Tibial nerve (tissue), 4 donors: Measurements from ENCODE around the gene TDRD10. TPM values are rescaled to one million over a fixed set of nuclear protein-coding genes. Genes with fewer than 3 reads are reported as not detected.
A peak's percentile ranks its signal among the peaks of the same experiment; 100 is the strongest.

Experiments
- DNase-seq, 2 donors: peaks; one replicate each; pipeline ENCODE4 v3.0.0-alpha.2; 2019; ENCODE audit warnings: low spot score in 2 of 2
- H3K27ac ChIP-seq, 4 donors: fragments of 200-600 bp; sonication (generic) in 3 of 4; one replicate each; pipeline ENCODE4 v1.5.1; 2017 to 2019; ENCODE audit warnings: mild to moderate bottlenecking in 1 of 4
- H3K27me3 ChIP-seq, 2 donors: fragments of 200-600 bp; sonication (generic) in 1 of 2; one replicate each; pipeline versions ENCODE4 v1.5.1 to v1.6.0; 2017 to 2019
- H3K36me3 ChIP-seq, 3 donors: fragments of 200-600 bp; sonication (generic); one replicate each; pipeline ENCODE4 v1.5.1; 2018 to 2019
- H3K4me1 ChIP-seq, 4 donors: fragments of 200-600 bp; sonication (generic) in 3 of 4; one replicate each; pipeline ENCODE4 v1.5.1; 2017 to 2019
- H3K4me3 ChIP-seq, 4 donors: fragments of 200-600 bp; sonication (generic) in 3 of 4; one replicate each; pipeline ENCODE4 v1.5.1; 2017 to 2019; ENCODE audit warnings: mild to moderate bottlenecking in 1 of 4, moderate library complexity in 1 of 4
- H3K9me3 ChIP-seq, 4 donors: fragments of 200-600 bp; sonication (generic) in 3 of 4; one replicate each; pipeline ENCODE4 v1.5.1; 2017 to 2019
- CTCF ChIP-seq, 5 experiments: fragments of 200-600 bp in 3 of 5; fragments of 450-650 bp in 2 of 5; sonication (generic) in 3 of 5; IDR thresholded peaks; one replicate each; pipeline ENCODE4 v1.5.1; 2016 to 2019; ENCODE audit warnings: antibody characterized with exemption in 5 of 5, mild to moderate bottlenecking in 3 of 5, moderate library complexity in 2 of 5
- EP300 ChIP-seq, 2 donors: sonication (generic); formaldehyde crosslinking; IDR thresholded peaks; one replicate each; pipeline ENCODE4 v1.6.1; 2017; ENCODE audit warnings: antibody characterized with exemption in 2 of 2, mild to moderate bottlenecking in 1 of 2
- POLR2A ChIP-seq, 2 donors: fragments of 450-650 bp; IDR thresholded peaks; one replicate each; pipeline ENCODE4 v1.6.1; 2017; ENCODE audit warnings: antibody characterized with exemption in 2 of 2, mild to moderate bottlenecking in 2 of 2, moderate library complexity in 2 of 2
- WGBS, 2 donors: methylation state at CpG; one replicate each; pipeline ENCODE4 v1.1.5; 2018; 5-methylcytosine and 5-hydroxymethylcytosine counted together
- total RNA-seq, 4 donors: library from RNA; depleted of rRNA; stranded (reverse); fragments of >200 nt; gene quantifications; one replicate each; pipeline ENCODE4 v1.1.0, GENCODE V29; 2016

Gene TDRD10
- total RNA-seq, 4 donors from 2014 or later: 6.7 to 9.0 (median 7.6) TPM

GRCh38 chr1:154557248-154557938, 55.4 kb downstream of the TDRD10 start:
- peak overlapping the region; percentile 80 to 98 (median 84) for H3K27ac ChIP-seq
- peak overlapping the region; percentile 70 to 97 (median 76) for H3K4me3 ChIP-seq
- no peaks in the 10 kb centered on the region for H3K27me3 ChIP-seq
- peaks cover 0 to 36% (median 12%) of the 10 kb centered on the region in 3 donors for H3K36me3 ChIP-seq
- H3K9me3 ChIP-seq: no peaks in the 10 kb centered on the region
- no peak for DNase-seq
- TF ChIP-seq CTCF (IDR thresholded peaks at IDR 0.05): no peak
- TF ChIP-seq EP300 (IDR thresholded peaks at IDR 0.05): no peak
- peaks cover 0 to 45% (median 20%) of the 10 kb centered on the region in 4 donors for H3K4me1 ChIP-seq
- WGBS, 2 donors: 14% methylated on average over 7 of the region's 7 CpGs

- H3K27me3 ChIP-seq: no peaks in the 10 kb centered on the region
- 0 to 1% methylated on average over 11 to 25 of the region's 69 CpGs for WGBS, 2 donors
- peak within 1 kb of the TSS; percentile 70 to 97 (median 76) for H3K4me3 ChIP-seq
- DNase-seq: no peak
- H3K4me1 ChIP-seq: peaks cover 0 to 40% (median 20%) of the 10 kb centered on the region in 4 donors
- no peaks in the 10 kb centered on the region for H3K9me3 ChIP-seq
- peak within 1 kb of the TSS; percentile 84 to 98 (median 92) for H3K27ac ChIP-seq
- H3K36me3 ChIP-seq: peaks cover 0 to 29% (median 6%) of the 10 kb centered on the region in 3 donors
- TF ChIP-seq EP300 (IDR thresholded peaks at IDR 0.05) (no peak), POLR2A (IDR thresholded peaks at IDR 0.05) (no peak), CTCF (IDR thresholded peaks at IDR 0.05) (no peak)
Observed at GRCh38 chr1:154557939-154558719, 56.1 kb downstream of the TDRD10 start, which contains the start of gene UBE2Q1. UBE2Q1 (minus strand) TSS chr1:154558662; CDS start chr1:154558553, 109 bp downstream.

- WGBS, 2 donors: 0 to 1% methylated on average over 42 to 44 of the region's 57 CpGs
- H3K36me3 ChIP-seq: peaks cover 0 to 21% (median 0%) of the 10 kb centered on the region in 3 donors
- H3K27me3 ChIP-seq: no peaks in the 10 kb centered on the region
- peaks cover 0 to 36% (median 20%) of the 10 kb centered on the region in 4 donors for H3K4me1 ChIP-seq
- peak; percentile 99 for DNase-seq
- H3K4me3 ChIP-seq: peak overlapping the region; percentile 56 to 97 (median 71)
- peak; percentile 38 to 62 for TF ChIP-seq POLR2A (IDR thresholded peaks at IDR 0.05)
- TF ChIP-seq CTCF (IDR thresholded peaks at IDR 0.05): peak in 1 of 5 experiments; percentile 42
- peak; percentile 98 to 99 for TF ChIP-seq EP300 (IDR thresholded peaks at IDR 0.05)
- H3K27ac ChIP-seq: peak overlapping the region; percentile 81 to 98 (median 90)
- H3K9me3 ChIP-seq: no peaks in the 10 kb centered on the region
Observed at GRCh38 chr1:154558720-154559465, 56.9 kb downstream of the TDRD10 start.

- TF ChIP-seq POLR2A (IDR thresholded peaks at IDR 0.05) (no peak), CTCF (IDR thresholded peaks at IDR 0.05) (peak; percentile 84 to 95 (median 94))
- H3K9me3 ChIP-seq: no peaks in the 10 kb centered on the region
- H3K4me3 ChIP-seq: peak overlapping the region; percentile 56 to 97 (median 71)
- peak overlapping the region; percentile 81 to 98 (median 90) for H3K27ac ChIP-seq
- H3K27me3 ChIP-seq: no peaks in the 10 kb centered on the region
- H3K36me3 ChIP-seq: peaks cover 0 to 14% (median 0%) of the 10 kb centered on the region in 3 donors
- 10 to 12% methylated on average over 13 of the region's 13 CpGs for WGBS, 2 donors
- H3K4me1 ChIP-seq: peaks cover 0 to 35% (median 20%) of the 10 kb centered on the region in 4 donors
- DNase-seq: peak; percentile 75 to 86
Observed at GRCh38 chr1:154559466-154560044, 57.5 kb downstream of the TDRD10 start.
